ENCODE measurements around the gene MYO6.

GRCh38 chr6:75800133-75800532 lies 51.1 kb downstream of the MYO6 start:
- TF ChIP-seq TAF1 (IDR thresholded peaks at IDR 0.05; ENCODE audit: borderline replicate concordance, low read depth, low read length) (no peak), ELF1 (IDR thresholded peaks at IDR 0.05) (no peak), SIN3A (IDR thresholded peaks at IDR 0.05; ENCODE audit: borderline replicate concordance, low read depth, low read length) (no peak), CTCF (IDR thresholded peaks at IDR 0.05) (no peak), RFX5 (IDR thresholded peaks at IDR 0.05; ENCODE audit: low read length) (no peak), MAX (IDR thresholded peaks at IDR 0.05; ENCODE audit: low read depth) (no peak), TCF12 (IDR thresholded peaks at IDR 0.05) (no peak), NRF1 (IDR thresholded peaks at IDR 0.05; ENCODE audit: low read depth, low read length) (no peak)
